ENCODE data around the gene HMCN2. TPM values are rescaled to one million over a fixed set of nuclear protein-coding genes. Genes with fewer than 3 reads are reported as not detected.

HMCN2 gene
- total RNA-seq, 1 donor from 2014 or later = 5.8 TPM

DNA sequence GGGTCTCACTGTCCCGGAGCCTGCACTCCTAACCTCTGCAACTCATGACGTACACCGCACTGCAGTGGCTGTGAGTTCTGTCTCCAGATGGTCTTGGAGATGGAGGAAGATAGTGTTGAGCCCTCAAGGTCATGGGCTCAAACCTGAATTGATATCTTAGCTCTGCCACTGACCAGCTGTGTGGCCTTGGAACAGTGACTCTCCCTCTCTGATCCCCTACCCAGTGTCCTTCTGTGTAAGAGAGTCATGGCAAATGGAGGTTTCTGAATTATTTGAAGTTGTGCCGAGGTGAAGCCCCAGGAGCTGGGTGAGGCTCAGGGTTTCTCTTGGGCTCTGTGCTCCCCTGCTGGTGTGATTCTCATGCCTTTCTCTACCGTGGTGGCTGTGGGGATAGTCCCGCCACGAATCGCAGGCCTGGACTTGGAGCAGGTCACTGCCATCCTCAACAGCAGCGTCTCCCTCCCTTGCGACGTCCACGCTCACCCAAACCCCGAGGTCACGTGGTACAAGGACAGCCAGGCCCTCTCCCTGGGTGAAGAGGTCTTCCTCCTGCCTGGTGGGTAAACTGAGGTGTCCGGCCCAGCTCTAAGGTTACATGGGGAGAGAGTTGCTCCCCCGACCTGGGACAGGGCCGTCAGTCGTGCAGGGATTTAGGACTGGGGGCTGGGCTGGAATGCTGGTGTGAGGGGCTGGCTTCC, 118.6 kb downstream of the HMCN2 start:
- no peak overlapping the region for H3K27ac Mint-ChIP-seq
- H3K27me3 Mint-ChIP-seq (ENCODE audit: low read depth) = no peaks in the 10 kb centered on the region

GRCh38 chr9:130385257-130385656, 119.7 kb downstream of the HMCN2 start:
- no peak for DNase-seq (ENCODE audit: low spot score in 2 of 2, unreplicated experiment in 2 of 2)
- no peaks in the 10 kb centered on the region for H3K4me1 Mint-ChIP-seq
- H3K9me3 Mint-ChIP-seq = no peaks in the 10 kb centered on the region
- H3K27ac Mint-ChIP-seq = no peak overlapping the region
- no peaks in the 10 kb centered on the region for H3K36me3 Mint-ChIP-seq
- TF ChIP-seq, protein P1, sequence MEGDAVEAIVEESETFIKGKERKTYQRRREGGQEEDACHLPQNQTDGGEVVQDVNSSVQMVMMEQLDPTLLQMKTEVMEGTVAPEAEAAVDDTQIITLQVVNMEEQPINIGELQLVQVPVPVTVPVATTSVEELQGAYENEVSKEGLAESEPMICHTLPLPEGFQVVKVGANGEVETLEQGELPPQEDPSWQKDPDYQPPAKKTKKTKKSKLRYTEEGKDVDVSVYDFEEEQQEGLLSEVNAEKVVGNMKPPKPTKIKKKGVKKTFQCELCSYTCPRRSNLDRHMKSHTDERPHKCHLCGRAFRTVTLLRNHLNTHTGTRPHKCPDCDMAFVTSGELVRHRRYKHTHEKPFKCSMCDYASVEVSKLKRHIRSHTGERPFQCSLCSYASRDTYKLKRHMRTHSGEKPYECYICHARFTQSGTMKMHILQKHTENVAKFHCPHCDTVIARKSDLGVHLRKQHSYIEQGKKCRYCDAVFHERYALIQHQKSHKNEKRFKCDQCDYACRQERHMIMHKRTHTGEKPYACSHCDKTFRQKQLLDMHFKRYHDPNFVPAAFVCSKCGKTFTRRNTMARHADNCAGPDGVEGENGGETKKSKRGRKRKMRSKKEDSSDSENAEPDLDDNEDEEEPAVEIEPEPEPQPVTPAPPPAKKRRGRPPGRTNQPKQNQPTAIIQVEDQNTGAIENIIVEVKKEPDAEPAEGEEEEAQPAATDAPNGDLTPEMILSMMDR (IDR thresholded peaks at IDR 0.05; ENCODE audit: unreplicated experiment) = no peak
- no peak overlapping the region for H3K4me3 Mint-ChIP-seq
- H3K27me3 Mint-ChIP-seq (ENCODE audit: low read depth) = no peaks in the 10 kb centered on the region

More for the DNA sequence above, 118.6 kb downstream of the HMCN2 start:
- Mint-ChIP-seq H3K9me3 (no peaks in the 10 kb centered on the region), H3K36me3 (no peaks in the 10 kb centered on the region), H3K4me3 (no peak overlapping the region), H3K4me1 (no peaks in the 10 kb centered on the region)
- TF ChIP-seq, protein P1 (IDR thresholded peaks at IDR 0.05; ENCODE audit: unreplicated experiment) = no peak
- DNase-seq (ENCODE audit: low spot score in 2 of 2, unreplicated experiment in 2 of 2) = no peak

DNA sequence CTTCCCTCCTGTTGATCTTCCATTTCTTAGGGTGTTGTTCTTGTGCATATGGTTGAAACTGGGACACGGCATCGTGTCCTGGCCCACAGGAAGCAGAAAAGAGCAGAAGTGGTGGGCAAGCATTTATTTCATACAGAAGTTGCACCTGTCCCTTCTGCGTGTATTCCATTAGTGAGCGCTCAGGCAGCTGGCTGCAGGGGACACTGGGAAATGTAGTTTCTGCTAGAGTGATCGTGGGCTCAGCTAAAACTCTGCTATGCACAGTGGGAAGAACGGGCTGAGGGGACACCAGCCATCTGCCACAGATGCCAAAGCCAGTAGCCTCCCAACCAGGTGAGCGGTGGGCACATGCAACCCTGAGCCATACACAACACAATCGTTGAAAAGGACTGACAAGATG, 121.8 kb downstream of the HMCN2 start:
- Mint-ChIP-seq H3K27ac (no peak overlapping the region), H3K4me3 (no peak overlapping the region), H3K4me1 (no peaks in the 10 kb centered on the region), H3K36me3 (no peaks in the 10 kb centered on the region), H3K9me3 (no peaks in the 10 kb centered on the region), H3K27me3 (ENCODE audit: low read depth) (no peaks in the 10 kb centered on the region)
- DNase-seq (ENCODE audit: low spot score in 2 of 2, unreplicated experiment in 2 of 2) = no peak
- TF ChIP-seq, protein P1 (IDR thresholded peaks at IDR 0.05; ENCODE audit: unreplicated experiment) = no peak

GRCh38 chr9:130387905-130388304, 122.3 kb downstream of the HMCN2 start:
- TF ChIP-seq, protein P1 (IDR thresholded peaks at IDR 0.05; ENCODE audit: unreplicated experiment) = no peak
- no peaks in the 10 kb centered on the region for H3K27me3 Mint-ChIP-seq (ENCODE audit: low read depth)
- no peaks in the 10 kb centered on the region for H3K4me1 Mint-ChIP-seq
- no peaks in the 10 kb centered on the region for H3K36me3 Mint-ChIP-seq
- no peak overlapping the region for H3K4me3 Mint-ChIP-seq
- no peak for DNase-seq (ENCODE audit: low spot score in 2 of 2, unreplicated experiment in 2 of 2)
- H3K27ac Mint-ChIP-seq = no peak overlapping the region
- no peaks in the 10 kb centered on the region for H3K9me3 Mint-ChIP-seq

DNA sequence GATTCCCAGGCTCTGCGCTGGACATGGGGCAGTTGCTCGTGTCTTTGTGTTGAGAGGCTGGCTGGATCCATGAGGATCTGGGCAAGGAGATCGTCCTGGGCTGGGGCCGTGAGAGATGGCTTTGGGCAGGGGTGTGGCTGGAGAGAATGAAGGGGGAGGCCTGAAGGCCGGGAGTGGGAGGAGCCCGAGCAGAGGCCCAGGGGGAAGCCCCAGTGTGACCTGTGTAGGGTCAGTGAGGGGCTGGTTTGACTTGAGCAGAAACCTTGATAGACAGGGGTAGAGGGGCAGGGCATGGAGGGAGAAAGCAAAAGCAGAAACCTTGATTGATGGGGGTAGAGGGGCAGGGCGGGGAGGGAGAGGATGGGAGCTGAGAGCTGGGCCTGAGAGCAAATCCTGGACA, 124.8 kb downstream of the HMCN2 start:
- DNase-seq (ENCODE audit: low spot score in 2 of 2, unreplicated experiment in 2 of 2) = no peak
- H3K4me1 Mint-ChIP-seq = no peaks in the 10 kb centered on the region
- no peaks in the 10 kb centered on the region for H3K27me3 Mint-ChIP-seq (ENCODE audit: low read depth)
- H3K36me3 Mint-ChIP-seq = no peaks in the 10 kb centered on the region
- TF ChIP-seq, protein P1 (IDR thresholded peaks at IDR 0.05; ENCODE audit: unreplicated experiment) = no peak
- H3K4me3 Mint-ChIP-seq = no peak overlapping the region
- H3K27ac Mint-ChIP-seq = no peak overlapping the region
- H3K9me3 Mint-ChIP-seq = no peaks in the 10 kb centered on the region

All from mesothelial cell of epicardium (in vitro differentiated cells).